Gastrocnemius medialis (tissue), 4 donors: Measurements from ENCODE around the gene ANKRD9.

ENCODE experiments used
- CTCF ChIP-seq, 5 experiments: fragments of 450-650 bp in 3 of 5; fragments of 200-600 bp in 2 of 5; sonication (generic) in 2 of 5; IDR thresholded peaks in 4 of 5; conservative IDR thresholded peaks in 1 of 5; 1 replicate in 4 of 5; 2 replicates in 1 of 5; pipeline ENCODE4 v1.5.1; 2016 to 2019; ENCODE audit warnings: antibody characterized with exemption in 5 of 5, mild to moderate bottlenecking in 3 of 5, moderate library complexity in 3 of 5
- POLR2A ChIP-seq, 2 donors: fragments of 450-650 bp; IDR thresholded peaks; one replicate each; pipeline ENCODE4 v1.6.1; 2017; ENCODE audit warnings: antibody characterized with exemption in 2 of 2, mild to moderate bottlenecking in 2 of 2, moderate library complexity in 2 of 2

- TF ChIP-seq CTCF (IDR thresholded peaks at IDR 0.05 in 4 of 5, conservative IDR thresholded peaks at IDR 0.05 in 1 of 5) (no peak), POLR2A (IDR thresholded peaks at IDR 0.05) (no peak)
Measured at GRCh38 chr14:102486513-102487203, 22.9 kb downstream of the ANKRD9 start.
